Measurements from ENCODE around the gene GMNN.
"Not testable (repeated sequence)": the region's sequence is repeated elsewhere in the genome, so short reads cannot be mapped to it uniquely, and the experiment has no call there.

GMNN gene

GRCh38 chr6:24774696-24775519 lies at the start of gene GMNN:
TSS of gene GMNN (plus strand) at chr6:24774937. CDS start at chr6:24777247, 2,310 bp downstream.
- peak; percentile 95 for DNase-seq (ENCODE audit: low read depth)
- peak within 1 kb of the TSS; percentile 100 for H3K4me3 ChIP-seq (ENCODE audit: low read length)
- no peak for TF ChIP-seq CTCF (IDR thresholded peaks at IDR 0.05; ENCODE audit: insufficient read depth, low read depth, low read length, missing control alignments)

GRCh38 chr6:24730653-24731052 lies 44.1 kb upstream of the GMNN start:
- not testable (repeated sequence) for H3K4me3 ChIP-seq (ENCODE audit: low read length); DNase-seq (ENCODE audit: low read depth)

GRCh38 chr6:24731456-24732134 lies 43.1 kb upstream of the GMNN start:
- DNase-seq (ENCODE audit: low read depth); H3K4me3 ChIP-seq (ENCODE audit: low read length): not testable (repeated sequence)

GRCh38 chr6:24734166-24734565 lies 40.6 kb upstream of the GMNN start:
- H3K4me3 ChIP-seq (ENCODE audit: low read length): no peak overlapping the region
- no peak for TF ChIP-seq CTCF (IDR thresholded peaks at IDR 0.05; ENCODE audit: insufficient read depth, low read depth, low read length, missing control alignments)
- DNase-seq (ENCODE audit: low read depth): no peak

GRCh38 chr6:24734710-24735109 lies 40.0 kb upstream of the GMNN start:
- H3K4me3 ChIP-seq (ENCODE audit: low read length); DNase-seq (ENCODE audit: low read depth): not testable (repeated sequence)

- no peak overlapping the region for H3K4me3 ChIP-seq (ENCODE audit: low read length)
- TF ChIP-seq CTCF (IDR thresholded peaks at IDR 0.05; ENCODE audit: insufficient read depth, low read depth, low read length, missing control alignments): no peak
- peak; percentile 34 for DNase-seq (ENCODE audit: low read depth)
Measured at GRCh38 chr6:24738741-24739140, 36.0 kb upstream of the GMNN start.

GRCh38 chr6:24740861-24741260 lies 33.9 kb upstream of the GMNN start:
- no peak for TF ChIP-seq CTCF (IDR thresholded peaks at IDR 0.05; ENCODE audit: insufficient read depth, low read depth, low read length, missing control alignments)
- no peak overlapping the region for H3K4me3 ChIP-seq (ENCODE audit: low read length)
- DNase-seq (ENCODE audit: low read depth): no peak

- H3K4me3 ChIP-seq (ENCODE audit: low read length): no peak overlapping the region
- no peak for TF ChIP-seq CTCF (IDR thresholded peaks at IDR 0.05; ENCODE audit: insufficient read depth, low read depth, low read length, missing control alignments)
Measured at GRCh38 chr6:24742216-24742738, 32.5 kb upstream of the GMNN start.

More at GRCh38 chr6:24742216-24742738, 32.5 kb upstream of the GMNN start:
- DNase-seq (ENCODE audit: low read depth): no peak
